SU-DHL-6 (cell line): ENCODE data around the gene VDAC1.

ENCODE experiments used
- H2AFZ ChIP-seq: fragments of 200-600 bp; sonication (generic); 2 replicates; pipeline ENCODE4 v1.6.1; 2014; ENCODE audit warnings: low read depth, mild to moderate bottlenecking, moderate library complexity, mixed read lengths, antibody characterized with exemption, low read length; ENCODE audit not compliant: severe bottlenecking
- H3F3A ChIP-seq: fragments of 200-600 bp; shearing (Covaris generic); 2 replicates; pipeline ENCODE4 v1.6.0; 2016; ENCODE audit warnings: antibody characterized with exemption, mild to moderate bottlenecking; ENCODE audit not compliant: insufficient read depth
- H3K27ac ChIP-seq: fragments of 200-600 bp; sonication (generic); 2 replicates; pipeline ENCODE4 v1.5.1; 2016; ENCODE audit warnings: low read depth, mild to moderate bottlenecking, low read length, moderate library complexity, mixed read lengths
- H3K27me3 ChIP-seq: fragments of 200-600 bp; sonication (generic), shearing (Covaris generic); 2 replicates; pipeline ENCODE4 v1.6.0; 2014; ENCODE audit warnings: mild to moderate bottlenecking, low read length
- H3K36me3 ChIP-seq: fragments of 200-600 bp; sonication (generic); 2 replicates; pipeline ENCODE4 v1.6.1; 2014; ENCODE audit warnings: mild to moderate bottlenecking, low read length, mixed read lengths
- H3K4me2 ChIP-seq: fragments of 300-600, 200-600 bp; shearing (Covaris generic), sonication (generic); 2 replicates; pipeline ENCODE4 v1.6.0; 2014; ENCODE audit warnings: low read length, low read depth, mild to moderate bottlenecking; ENCODE audit not compliant: poor library complexity, severe bottlenecking
- H3K4me3 ChIP-seq: fragments of 200-600 bp; sonication (generic); 2 replicates; pipeline ENCODE4 v1.5.1; 2014; ENCODE audit warnings: antibody characterized with exemption, low read length, mild to moderate bottlenecking, mixed read lengths; ENCODE audit not compliant: insufficient read depth, poor library complexity, severe bottlenecking
- H3K79me2 ChIP-seq: fragments of 200-600 bp; sonication (generic); 2 replicates; pipeline ENCODE4 v1.6.1; 2014; ENCODE audit warnings: mild to moderate bottlenecking, low read length, moderate library complexity; ENCODE audit not compliant: insufficient read depth
- H3K9ac ChIP-seq: fragments of 200-600 bp; sonication (generic); 2 replicates; pipeline ENCODE4 v1.7.0; 2014; ENCODE audit warnings: mild to moderate bottlenecking, low read length
- H3K9me2 ChIP-seq: fragments of 200-600 bp; sonication (generic); replicated peaks from 2 replicates; pipeline ENCODE4 v1.6.1; 2014; ENCODE audit warnings: low read length; ENCODE audit not compliant: insufficient read depth
- H3K9me3 ChIP-seq: fragments of 200-600 bp; sonication (generic); 2 replicates; pipeline ENCODE4 v1.6.1; 2014; ENCODE audit warnings: low read length, mixed read lengths; ENCODE audit not compliant: insufficient read depth
- H4K20me1 ChIP-seq: fragments of 200-600 bp; sonication (generic); 2 replicates; pipeline ENCODE4 v1.6.1; 2014; ENCODE audit warnings: low read depth, mild to moderate bottlenecking, antibody characterized with exemption, low read length, moderate library complexity, mixed read lengths
- EZH2phosphoT487 ChIP-seq: fragments of 200-600 bp; sonication (generic), shearing (Covaris generic); conservative IDR thresholded peaks from 2 replicates; pipeline ENCODE4 v1.6.1; 2018; ENCODE audit warnings: mild to moderate bottlenecking, antibody characterized with exemption, low read length, moderate library complexity, mixed read lengths
- TF ChIP-seq, protein P1 (sequence below): fragments of 200-600 bp; sonication (generic); IDR thresholded peaks from one replicate; pipeline ENCODE4 v1.5.1; 2017; ENCODE audit warnings: antibody characterized with exemption, mild to moderate bottlenecking, low read length, moderate library complexity; ENCODE audit not compliant: insufficient read depth, poor library complexity, severe bottlenecking

VDAC1 gene

DNA sequence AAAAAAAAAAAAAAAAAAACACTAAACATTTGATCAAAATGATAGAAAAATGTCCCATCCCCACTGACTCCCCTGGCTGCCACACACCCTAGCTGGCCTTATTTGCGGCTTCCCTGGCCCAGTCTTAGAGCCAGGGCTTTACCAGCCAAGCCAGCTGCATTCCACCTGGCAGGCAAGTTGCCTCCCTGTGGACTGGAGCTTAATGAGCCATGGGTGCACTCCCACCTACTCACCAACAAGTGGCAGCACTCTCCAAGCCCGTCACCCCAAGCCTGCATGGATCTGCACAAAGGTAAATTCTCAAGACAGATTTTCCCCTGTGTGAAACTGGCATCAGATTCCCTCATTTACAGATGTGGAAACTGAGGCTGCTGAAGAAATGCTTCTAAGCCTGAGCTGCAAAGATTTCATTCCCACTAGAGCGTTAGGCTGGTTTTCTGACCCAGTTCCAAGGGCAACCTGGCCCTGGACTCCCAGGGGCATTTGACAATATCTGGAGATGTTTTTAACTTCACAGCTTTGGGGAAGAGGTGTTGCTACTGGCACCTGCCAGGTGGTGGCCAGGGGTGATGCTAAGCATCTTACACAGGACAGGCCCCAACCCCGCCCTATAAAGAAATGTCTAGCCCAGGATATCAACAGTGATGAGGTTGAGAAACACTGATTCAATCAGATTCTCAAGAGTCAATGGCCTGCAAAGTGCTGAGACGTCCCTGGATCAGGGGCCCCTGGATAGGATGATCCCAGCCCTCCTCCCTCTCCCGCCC lies 21.9 kb upstream of the VDAC1 start:
- Histone ChIP-seq H4K20me1 (no peaks in the 10 kb centered on the region), H3K36me3 (no peaks in the 10 kb centered on the region), H3K4me3 (no peak overlapping the region), H3K27me3 (no peaks in the 10 kb centered on the region), H3K9ac (no peak overlapping the region), H3K9me3 (no peaks in the 10 kb centered on the region), H3K9me2 (no peaks in the 10 kb centered on the region), H3K27ac (no peak overlapping the region), H3F3A (no peaks in the 10 kb centered on the region), H3K79me2 (no peaks in the 10 kb centered on the region), H3K4me2 (no peak overlapping the region), H2AFZ (no peak overlapping the region)
- TF ChIP-seq, protein P1, sequence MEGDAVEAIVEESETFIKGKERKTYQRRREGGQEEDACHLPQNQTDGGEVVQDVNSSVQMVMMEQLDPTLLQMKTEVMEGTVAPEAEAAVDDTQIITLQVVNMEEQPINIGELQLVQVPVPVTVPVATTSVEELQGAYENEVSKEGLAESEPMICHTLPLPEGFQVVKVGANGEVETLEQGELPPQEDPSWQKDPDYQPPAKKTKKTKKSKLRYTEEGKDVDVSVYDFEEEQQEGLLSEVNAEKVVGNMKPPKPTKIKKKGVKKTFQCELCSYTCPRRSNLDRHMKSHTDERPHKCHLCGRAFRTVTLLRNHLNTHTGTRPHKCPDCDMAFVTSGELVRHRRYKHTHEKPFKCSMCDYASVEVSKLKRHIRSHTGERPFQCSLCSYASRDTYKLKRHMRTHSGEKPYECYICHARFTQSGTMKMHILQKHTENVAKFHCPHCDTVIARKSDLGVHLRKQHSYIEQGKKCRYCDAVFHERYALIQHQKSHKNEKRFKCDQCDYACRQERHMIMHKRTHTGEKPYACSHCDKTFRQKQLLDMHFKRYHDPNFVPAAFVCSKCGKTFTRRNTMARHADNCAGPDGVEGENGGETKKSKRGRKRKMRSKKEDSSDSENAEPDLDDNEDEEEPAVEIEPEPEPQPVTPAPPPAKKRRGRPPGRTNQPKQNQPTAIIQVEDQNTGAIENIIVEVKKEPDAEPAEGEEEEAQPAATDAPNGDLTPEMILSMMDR = peak; percentile 37
- TF ChIP-seq EZH2phosphoT487 = no peak

DNA sequence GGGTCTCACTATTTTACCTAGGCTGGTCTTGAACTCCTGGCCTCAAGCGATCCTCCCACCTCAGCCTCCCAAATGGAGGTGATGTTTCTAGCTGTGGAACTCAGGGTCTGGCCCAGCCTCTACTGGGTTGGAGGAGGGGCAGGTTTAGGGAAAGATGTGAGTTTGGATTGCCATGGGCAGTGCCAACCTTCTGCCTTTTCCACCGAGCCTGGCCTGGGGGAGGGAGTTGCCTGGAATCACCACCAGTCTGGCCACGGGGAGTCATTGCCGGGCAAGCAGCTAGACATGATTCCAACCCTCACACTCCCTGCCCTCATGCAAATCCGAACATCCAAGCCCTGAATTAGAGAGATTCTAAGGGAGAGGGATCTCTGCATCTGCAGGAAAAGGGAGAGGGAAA lies 21.0 kb upstream of the VDAC1 start:
- no peak overlapping the region for H3K27ac ChIP-seq

GRCh38 chr5:134024811-134025210 lies 20.0 kb upstream of the VDAC1 start:
- no peaks in the 10 kb centered on the region for H3K9me2 ChIP-seq
- H3K4me3 ChIP-seq = no peak overlapping the region
- no peaks in the 10 kb centered on the region for H3F3A ChIP-seq
- TF ChIP-seq, protein P1 = no peak
- TF ChIP-seq EZH2phosphoT487 = no peak
- H3K27me3 ChIP-seq = no peaks in the 10 kb centered on the region
- no peaks in the 10 kb centered on the region for H4K20me1 ChIP-seq
- H3K36me3 ChIP-seq = no peaks in the 10 kb centered on the region
- no peaks in the 10 kb centered on the region for H3K79me2 ChIP-seq
- no peaks in the 10 kb centered on the region for H3K9me3 ChIP-seq
- H2AFZ ChIP-seq = no peak overlapping the region
- H3K4me2 ChIP-seq = no peak overlapping the region
- no peak overlapping the region for H3K27ac ChIP-seq
- no peak overlapping the region for H3K9ac ChIP-seq

More for the DNA sequence above, 21.0 kb upstream of the VDAC1 start:
- Histone ChIP-seq H2AFZ (no peak overlapping the region), H3K36me3 (no peaks in the 10 kb centered on the region), H3K4me2 (no peak overlapping the region), H3K27me3 (no peaks in the 10 kb centered on the region), H3F3A (no peaks in the 10 kb centered on the region), H3K9me2 (no peaks in the 10 kb centered on the region), H3K4me3 (no peak overlapping the region), H4K20me1 (no peaks in the 10 kb centered on the region), H3K9ac (no peak overlapping the region), H3K9me3 (no peaks in the 10 kb centered on the region), H3K79me2 (no peaks in the 10 kb centered on the region)
- no peak for TF ChIP-seq EZH2phosphoT487
- TF ChIP-seq, protein P1 = no peak
